Transverse colon (tissue), 4 donors: ENCODE data around the gene DPM2. TPM values are rescaled to one million over a fixed set of nuclear protein-coding genes. Genes with fewer than 3 reads are reported as not detected.

Source experiments
- DNase-seq: peaks from one replicate; pipeline ENCODE4 v3.0.0-alpha.2; 2019
- H3K27ac ChIP-seq, 4 donors: fragments of 200-600 bp; sonication (generic); 2 replicates each; pipeline ENCODE4 v1.5.1; 2016 to 2018; ENCODE audit warnings: inconsistent platforms in 4 of 4
- H3K27me3 ChIP-seq: fragments of 200-600 bp; sonication (generic); 2 replicates; pipeline ENCODE4 v1.5.1; 2017; ENCODE audit warnings: inconsistent platforms
- H3K36me3 ChIP-seq, 4 donors: fragments of 200-600 bp; sonication (generic); 2 replicates each; pipeline ENCODE4 v1.5.1; 2017 to 2019; ENCODE audit warnings: inconsistent platforms in 4 of 4
- H3K4me1 ChIP-seq, 4 donors: fragments of 200-600 bp; sonication (generic); 2 replicates each; pipeline ENCODE4 v1.5.1; 2017 to 2020; ENCODE audit warnings: inconsistent platforms in 4 of 4
- H3K4me3 ChIP-seq, 4 donors: fragments of 200-600 bp; sonication (generic); 1 replicate in 1 of 4; 2 replicates in 3 of 4; pipeline versions ENCODE4 v1.5.1 to v1.6.1; 2017 to 2019; ENCODE audit warnings: inconsistent platforms in 4 of 4
- H3K9me3 ChIP-seq, 2 donors: fragments of 200-600 bp; sonication (generic); 2 replicates each; pipeline ENCODE4 v1.5.1; 2017 to 2019; ENCODE audit warnings: inconsistent platforms in 2 of 2
- CTCF ChIP-seq, 5 experiments: fragments of 200-600 bp in 3 of 5; fragments of 450-650 bp in 2 of 5; sonication (generic) in 3 of 5; IDR thresholded peaks; 1 replicate in 2 of 5; 2 replicates in 3 of 5; pipeline ENCODE4 v1.5.1; 2016 to 2017; ENCODE audit warnings: antibody characterized with exemption in 5 of 5, inconsistent platforms in 3 of 5, mild to moderate bottlenecking in 2 of 5, moderate library complexity in 1 of 5
- EP300 ChIP-seq: sonication (generic); formaldehyde crosslinking; IDR thresholded peaks from one replicate; pipeline ENCODE4 v1.6.1; 2017; ENCODE audit warnings: antibody characterized with exemption, low read depth
- POLR2A ChIP-seq: fragments of 450-650 bp; IDR thresholded peaks from one replicate; pipeline ENCODE4 v1.6.1; 2016; ENCODE audit warnings: antibody characterized with exemption, mild to moderate bottlenecking, moderate library complexity
- POLR2AphosphoS5 ChIP-seq, 3 donors: sonication (generic); formaldehyde crosslinking; IDR thresholded peaks; one replicate each; pipeline ENCODE4 v1.6.1; 2016; ENCODE audit warnings: antibody characterized with exemption in 3 of 3
- WGBS, 2 donors: methylation state at CpG; one replicate each; pipeline ENCODE4 v1.1.5; 2018; ENCODE audit warnings: low coverage in 1 of 2; 5-methylcytosine and 5-hydroxymethylcytosine counted together
- in situ Hi-C, 4 donors: fragments of 200-750 bp; cut with MboI; loops; one replicate each; pipeline versions ENCODE4 v1.15.0 to v1.15.1; 2017; ENCODE audit warnings: low sequenced_read_pairs in 3 of 4, low pct_ligation_motif_present in 1 of 4, low pct_unique_long_range_greater_than_20kb in 1 of 4
- intact Hi-C: fragments of 100-400 bp; cut with DNase I; formaldehyde crosslinking; loops from one replicate; pipeline ENCODE4 v1.15.1; 2023; ENCODE audit warnings: low total_unique reads
- total RNA-seq, 4 donors: library from RNA; depleted of rRNA; stranded (reverse); fragments of >200 nt; gene quantifications; one replicate each; pipeline ENCODE4 v1.1.0, GENCODE V29; 2016

The DPM2 gene
- total RNA-seq, 4 donors from 2014 or later, result 20.6 to 249 (median 26.3) TPM

- intact Hi-C loops, result no loop called here
- peak overlapping the region in 1 of 4 donors; percentile 12 for H3K27ac ChIP-seq
Measured at GRCh38 chr9:127927988-127928675, 9.5 kb downstream of the DPM2 start.

GRCh38 chr9:127927201-127927987 lies 10.3 kb downstream of the DPM2 start:
- peaks cover 76% of the 10 kb centered on the region for H3K27me3 ChIP-seq
- H3K36me3 ChIP-seq, result no peaks in the 10 kb centered on the region
- no peak for TF ChIP-seq CTCF (IDR thresholded peaks at IDR 0.05)
- no peak for TF ChIP-seq POLR2A
- no peak for TF ChIP-seq EP300
- in situ Hi-C loops (loop anchor here in 2 of 4 donors (10.0 kb wide), 1 partner anchor 333 kb away; no protein-coding TSS in a partner anchor), intact Hi-C loops (no loop called here)
- H3K4me1 ChIP-seq, result peaks cover 14 to 40% (median 32%) of the 10 kb centered on the region in 4 donors
- WGBS, 2 donors, result 3% methylated on average over 43 of the region's 56 CpGs; no CpG with 5 or more reads in 1 of the 2 donors
- H3K27ac ChIP-seq, result peak overlapping the region in 1 of 4 donors; percentile 12
- peak overlapping the region in 2 of 4 donors; percentile 21 to 30 for H3K4me3 ChIP-seq
- peak; percentile 84 for DNase-seq
- no peaks in the 10 kb centered on the region for H3K9me3 ChIP-seq

More at GRCh38 chr9:127927988-127928675, 9.5 kb downstream of the DPM2 start:
- no peak for DNase-seq
- no peaks in the 10 kb centered on the region for H3K9me3 ChIP-seq
- peak overlapping the region in 2 of 4 donors; percentile 21 to 30 for H3K4me3 ChIP-seq
- WGBS, 2 donors, result 22% methylated on average over 22 of the region's 24 CpGs; no CpG with 5 or more reads in 1 of the 2 donors
- H3K4me1 ChIP-seq, result peaks cover 14 to 40% (median 32%) of the 10 kb centered on the region in 4 donors
- peaks cover 71% of the 10 kb centered on the region for H3K27me3 ChIP-seq
- H3K36me3 ChIP-seq, result no peaks in the 10 kb centered on the region
- TF ChIP-seq CTCF (IDR thresholded peaks at IDR 0.05), result no peak
- no peak for TF ChIP-seq POLR2A
- no peak for TF ChIP-seq EP300
- no peak for TF ChIP-seq POLR2AphosphoS5 (IDR thresholded peaks at IDR 0.05)
- in situ Hi-C loops, result loop anchor here in 2 of 4 donors (10.0 kb wide), 1 partner anchor 333 kb away; no protein-coding TSS in a partner anchor

- no peak overlapping the region for H3K27ac ChIP-seq
Measured at GRCh38 chr9:127926906-127927200, 10.8 kb downstream of the DPM2 start.

More at GRCh38 chr9:127926906-127927200, 10.8 kb downstream of the DPM2 start:
- Histone ChIP-seq H3K9me3 (no peaks in the 10 kb centered on the region), H3K4me3 (peak overlapping the region in 2 of 4 donors; percentile 21 to 30), H3K4me1 (peaks cover 14 to 43% (median 34%) of the 10 kb centered on the region in 4 donors), H3K27me3 (peaks cover 81% of the 10 kb centered on the region), H3K36me3 (no peaks in the 10 kb centered on the region)
- no peak for DNase-seq
- intact Hi-C loops (no loop called here), in situ Hi-C loops (loop anchor here in 2 of 4 donors (10.0 kb wide), 1 partner anchor 332 kb away; no protein-coding TSS in a partner anchor)
- TF ChIP-seq POLR2AphosphoS5 (IDR thresholded peaks at IDR 0.05) (no peak), CTCF (IDR thresholded peaks at IDR 0.05) (no peak), POLR2A (no peak), EP300 (no peak)
- WGBS, 2 donors, result 16% methylated on average over 17 of the region's 19 CpGs; no CpG with 5 or more reads in 1 of the 2 donors
